HepG2 (cell line): ENCODE results near the gene BAG3. TPM values are rescaled to one million over a fixed set of nuclear protein-coding genes. Genes with fewer than 3 reads are reported as not detected.

ENCODE experiments used
- ATAC-seq: fragments of 200-7000 bp; cut with Tn5 transposase; 3 replicates; pipeline ENCODE4 v1.9.1; 2020; ENCODE audit warnings: mild to moderate bottlenecking, moderate library complexity
- BruUV-seq: library from RNA; stranded (reverse); fragments of 400-500 nt; replicated peaks from 2 replicates; lab custom pipeline; 2021; lab: Mats Ljungman, UMichigan
- CTCF ChIA-PET: fragments of 300-600 bp; formaldehyde crosslinking; extraction: SDS; loops from one replicate; lab custom pipeline; 2021; ENCODE audit warnings: low total read pairs, inconsistent platforms, low intra/inter-chr PET ratio; lab: Yijun Ruan, JAX
- POLR2A ChIA-PET: fragments of 350-600 bp; sonication (Branson Sonifier 250); formaldehyde crosslinking; loops from one replicate; lab custom pipeline; 2020; ENCODE audit warnings: antibody characterized with exemption, inconsistent platforms; lab: Yijun Ruan, JAX
- DNase-seq: peaks from one replicate; pipeline ENCODE4 v3.0.0-alpha.2; 2015; ENCODE audit warnings: low spot score
- FAIRE-seq: peaks from 3 replicates; lab custom pipeline; 2011; peaks lifted over from hg19 to GRCh38; lab: Jason Lieb, UNC
- H2AFZ ChIP-seq: one replicate; pipeline ENCODE4 v1.6.1; 2011; ENCODE audit warnings: low read length, inconsistent platforms
- H3K27ac ChIP-seq: fragments of 300-600 bp; 3 replicates; pipeline ENCODE4 v1.8.0; 2011; ENCODE audit warnings: mixed run types, mild to moderate bottlenecking, mixed read lengths, low read length, inconsistent platforms; ENCODE audit not compliant: insufficient read depth; ENCODE audit errors: extremely low read length
- H3K27me3 ChIP-seq, 2 experiments: fragments of 200-600 bp in 1 of 2; 2 replicates in 1 of 2; 3 replicates in 1 of 2; pipeline versions ENCODE4 v1.6.0 to v1.8.0; 2011; ENCODE audit warnings: low read length in 2 of 2, mild to moderate bottlenecking in 2 of 2, moderate library complexity in 2 of 2, inconsistent platforms in 1 of 2; ENCODE audit not compliant: insufficient read depth in 2 of 2, control insufficient read depth in 1 of 2
- H3K36me3 ChIP-seq, 2 experiments: fragments of 200-600 bp in 1 of 2; replicated peaks in 1 of 2; 2 replicates in 1 of 2; 3 replicates in 1 of 2; pipeline versions ENCODE4 v1.5.1 to v1.8.0; 2011; ENCODE audit warnings: low read length in 2 of 2, inconsistent platforms in 1 of 2; ENCODE audit not compliant: insufficient read depth in 2 of 2, control insufficient read depth in 1 of 2
- H3K4me1 ChIP-seq: 2 replicates; pipeline ENCODE4 v1.5.1; 2012; ENCODE audit warnings: low read length, inconsistent platforms; ENCODE audit not compliant: insufficient read depth
- H3K4me2 ChIP-seq: 2 replicates; pipeline ENCODE4 v1.6.0; 2011; ENCODE audit warnings: low read depth, low read length, inconsistent platforms
- H3K4me3 ChIP-seq, 3 experiments: fragments of 200-600 bp in 1 of 3; sonication (generic), shearing (Covaris generic) in 1 of 3; replicated peaks in 1 of 3; 2 replicates each; pipeline ENCODE4 v1.5.1; 2011 to 2016; ENCODE audit warnings: low read length in 3 of 3, inconsistent platforms in 2 of 3, low read depth in 2 of 3, mild to moderate bottlenecking in 2 of 3, control low read depth in 1 of 3, mixed read lengths in 1 of 3; ENCODE audit not compliant: insufficient read depth in 1 of 3
- H3K79me2 ChIP-seq: one replicate; pipeline ENCODE4 v1.6.1; 2011; ENCODE audit warnings: low read length, inconsistent platforms; ENCODE audit not compliant: insufficient read depth
- H3K9ac ChIP-seq: 2 replicates; pipeline ENCODE4 v1.6.0; 2011; ENCODE audit warnings: mild to moderate bottlenecking, low read depth, low read length, inconsistent platforms; ENCODE audit not compliant: insufficient read depth
- H3K9me3 ChIP-seq: 2 replicates; pipeline ENCODE4 v1.5.1; 2012; ENCODE audit warnings: mild to moderate bottlenecking, low read length
- H4K20me1 ChIP-seq: 2 replicates; pipeline ENCODE4 v1.6.0; 2011; ENCODE audit warnings: inconsistent platforms, mild to moderate bottlenecking, low read length, moderate library complexity; ENCODE audit not compliant: insufficient read depth
- ATF5 ChIP-seq: sonication (generic); formaldehyde crosslinking; IDR thresholded peaks from 2 replicates; pipeline ENCODE4 v1.4.0; 2020; ENCODE audit warnings: mild to moderate bottlenecking, low read depth, missing genetic modification reagents
- ELF3 ChIP-seq: IDR thresholded peaks from 2 replicates; pipeline ENCODE4 v1.6.1; 2016; ENCODE audit warnings: missing genetic modification reagents, missing compliant biosample characterization
- RFX5 ChIP-seq: IDR thresholded peaks from 2 replicates; pipeline ENCODE4 v1.6.1; 2011; ENCODE audit warnings: low read depth, low read length, improper control_type of control experiment
- SOX13 ChIP-seq, 3 experiments: fragments of 450-650 bp in 1 of 3; sonication (generic) in 1 of 3; formaldehyde crosslinking in 1 of 3; IDR thresholded peaks in 2 of 3; conservative IDR thresholded peaks in 1 of 3; 2 replicates each; pipeline versions ENCODE4 v1.5.0 to v1.6.1; 2016 to 2020; ENCODE audit warnings: antibody characterized with exemption in 1 of 3, mild to moderate bottlenecking in 1 of 3, missing compliant biosample characterization in 1 of 3, missing genetic modification reagents in 1 of 3, moderate library complexity in 1 of 3
- SOX5 ChIP-seq: IDR thresholded peaks from 2 replicates; pipeline ENCODE4 v1.6.1; 2016; ENCODE audit warnings: borderline replicate concordance
- TCF7 ChIP-seq: sonication (generic); IDR thresholded peaks from 2 replicates; pipeline ENCODE4 v1.6.1; 2016; ENCODE audit warnings: antibody characterized with exemption, low read depth
- ZGPAT ChIP-seq: IDR thresholded peaks from 2 replicates; pipeline ENCODE4 v1.6.1; 2016; ENCODE audit warnings: mild to moderate bottlenecking
- ZNF629 ChIP-seq: sonication (generic); formaldehyde crosslinking; conservative IDR thresholded peaks from 2 replicates; pipeline ENCODE4 v1.5.0; 2020; ENCODE audit warnings: missing genetic modification reagents
- ZNF761 ChIP-seq: sonication (generic); formaldehyde crosslinking; conservative IDR thresholded peaks from 2 replicates; pipeline ENCODE4 v1.4.0; 2020; ENCODE audit warnings: mild to moderate bottlenecking, missing genetic modification reagents
- WGBS: methylation state at CpG from one replicate; pipeline ENCODE4 v1.1.6; 2017; ENCODE audit warnings: low lambda C conversion rate; 5-methylcytosine and 5-hydroxymethylcytosine counted together
- in situ Hi-C: cut with HindIII; loops from 2 replicates; pipeline ENCODE4 v1.10.0; 2017; ENCODE audit warnings: low pct_unique_long_range_greater_than_20kb; ENCODE audit not compliant: extremely low pct_ligation_motif_present
- intact Hi-C: fragments of 100-400 bp; cut with micrococcal nuclease; formaldehyde crosslinking; loops from one replicate; pipeline ENCODE4 v1.10.0; 2022; ENCODE audit not compliant: unreplicated experiment
- polyA plus RNA-seq, 8 experiments: library from polyadenylated mRNA; depleted of rRNA in 3 of 8; stranded (reverse) in 7 of 8; unstranded in 1 of 8; fragments of >200 nt; fragmentation: Illumina TruSeq in 4 of 8; extraction: Trizol in 4 of 8; gene quantifications; 2 replicates each; pipeline versions ENCODE4 v1.2.1 to v1.2.3, GENCODE V29; 2011 to 2016; ENCODE audit warnings: low read depth in 4 of 8, missing spikeins in 1 of 8, mixed read lengths in 1 of 8; ENCODE audit not compliant: insufficient read depth in 1 of 8
- total RNA-seq, 5 experiments: library from RNA; depleted of rRNA; stranded (reverse); fragments of >200 nt; fragmentation: Illumina TruSeq; extraction: Trizol; gene quantifications; 2 replicates each; pipeline ENCODE4 v1.2.3, GENCODE V29; 2016; ENCODE audit warnings: low read depth in 1 of 5

BAG3 gene
- total and polyA plus RNA-seq, 2 of the 13 experiments (the other 11 are each of a cell fraction or from before 2014, with no cell fraction given): 2.9 to 6.7 TPM

GRCh38 chr10:119653209-119653608 is 2.0 kb downstream of the BAG3 start:
- POLR2A ChIA-PET: interaction anchor here (0.6 to 1.3 kb wide), 3 partner anchors 72 to 449 kb away, joined by 3 read pairs; no protein-coding TSS in a partner anchor
- 30% methylated on average over 1 of the region's 1 CpG for WGBS
- H2AFZ ChIP-seq: no peak overlapping the region
- no peaks in the 10 kb centered on the region for H3K9me3 ChIP-seq
- H3K4me2 ChIP-seq: peak overlapping the region; percentile 79
- CTCF ChIA-PET: no interaction called here
- FAIRE-seq (no peak), DNase-seq (no peak), ATAC-seq (no peak)
- H3K4me3 ChIP-seq: peak overlapping the region; percentile 89 to 98 (median 96); a peak in 5 of 6 replicates
- H3K36me3 ChIP-seq: peaks cover 6 to 22% of the 10 kb centered on the region in 2 experiments; a peak in 4 of 5 replicates
- TF ChIP-seq RFX5 (no peak), ZNF761 (CRISPR knock-in tag) (no peak), ZNF629 (peak; percentile 44; the same call in 1 of the 2 replicates), SOX5 (CRISPR knock-in tag) (peak; percentile 42; the same call in 1 of the 2 replicates), TCF7 (0 out of 2 replicates have a peak, but pooled peaks have one; percentile 18), ELF3 (CRISPR knock-in tag) (peak; percentile 35; the same call in 1 of the 2 replicates), SOX13 (IDR thresholded peaks at IDR 0.05) (no peak), SOX13 (CRISPR knock-in tag; conservative IDR thresholded peaks at IDR 0.05 in 1 of 2, IDR thresholded peaks at IDR 0.05 in 1 of 2) (peak in 1 of 2 experiments; percentile 36; a peak in 1 of 4 replicates)
- peaks cover 59% of the 10 kb centered on the region for H3K4me1 ChIP-seq
- H3K79me2 ChIP-seq: peaks cover 64% of the 10 kb centered on the region
- H3K27ac ChIP-seq: peak overlapping the region; percentile 81
- no TSS peak for BruUV-seq
- intact Hi-C loops (no loop called here), in situ Hi-C loops (no loop called here)
- H4K20me1 ChIP-seq: peaks cover 36% of the 10 kb centered on the region
- no peaks in the 10 kb centered on the region for H3K27me3 ChIP-seq
- H3K9ac ChIP-seq: peak overlapping the region; percentile 92; the same call in 1 of the 2 replicates

- Histone ChIP-seq H3K9ac (peak overlapping the region; percentile 92; the same call in 1 of the 2 replicates), H2AFZ (no peak overlapping the region), H4K20me1 (peaks cover 38% of the 10 kb centered on the region), H3K9me3 (no peaks in the 10 kb centered on the region), H3K4me3 (peak overlapping the region in 1 of 3 experiments; percentile 33; a peak in 2 of 6 replicates), H3K4me1 (peaks cover 66% of the 10 kb centered on the region), H3K27me3 (no peaks in the 10 kb centered on the region), H3K27ac (no peak overlapping the region), H3K79me2 (peaks cover 71% of the 10 kb centered on the region), H3K36me3 (peaks cover 9 to 26% of the 10 kb centered on the region in 2 experiments; a peak in 4 of 5 replicates), H3K4me2 (peak overlapping the region; percentile 79)
- ChIA-PET CTCF (no interaction called here), POLR2A (interaction anchor here (1.0 kb wide), 1 partner anchor 89 kb away, joined by 3 read pairs; no protein-coding TSS in a partner anchor)
- in situ Hi-C loops: no loop called here
- intact Hi-C loops: no loop called here
- BruUV-seq: no TSS peak
- no peak for ATAC-seq
- DNase-seq: no peak
- WGBS: 84% methylated on average over 2 of the region's 2 CpGs
- no peak for TF ChIP-seq ZGPAT (CRISPR knock-in tag)
- TF ChIP-seq ATF5 (CRISPR knock-in tag): no peak
- no peak for FAIRE-seq
Observed at GRCh38 chr10:119653916-119654315, 2.7 kb downstream of the BAG3 start.
